ENCODE data around the gene ATF6. TPM values are rescaled to one million over a fixed set of nuclear protein-coding genes. Genes with fewer than 3 reads are reported as not detected.
A peak's percentile ranks its signal among the peaks of the same experiment; 100 is the strongest.
"Not testable (repeated sequence)": the region's sequence is repeated elsewhere in the genome, so short reads cannot be mapped to it uniquely, and the experiment has no call there.

ATF6 gene
- total RNA-seq, 1 donor from 2014 or later = 38.2 TPM

GRCh38 chr1:161805399-161806197, 39.5 kb downstream of the ATF6 start:
- no peak for DNase-seq (ENCODE audit: low spot score)
- Mint-ChIP-seq H3K4me3 (ENCODE audit: unreplicated experiment) (no peak overlapping the region), H3K9me3 (ENCODE audit: unreplicated experiment) (no peaks in the 10 kb centered on the region), H3K27me3 (ENCODE audit: unreplicated experiment) (no peaks in the 10 kb centered on the region), H3K4me1 (ENCODE audit: unreplicated experiment) (no peaks in the 10 kb centered on the region), H3K27ac (ENCODE audit: unreplicated experiment) (no peak overlapping the region), H3K36me3 (ENCODE audit: low read depth, unreplicated experiment) (peaks cover 19% of the 10 kb centered on the region)
- no peak for TF ChIP-seq CTCF (IDR thresholded peaks at IDR 0.05; ENCODE audit: unreplicated experiment)

GRCh38 chr1:161809202-161809601, 43.1 kb downstream of the ATF6 start:
- H3K4me3 Mint-ChIP-seq (ENCODE audit: unreplicated experiment); H3K27me3 Mint-ChIP-seq (ENCODE audit: unreplicated experiment); H3K9me3 Mint-ChIP-seq (ENCODE audit: unreplicated experiment); H3K27ac Mint-ChIP-seq (ENCODE audit: unreplicated experiment); H3K4me1 Mint-ChIP-seq (ENCODE audit: unreplicated experiment); DNase-seq (ENCODE audit: low spot score): not testable (repeated sequence)
- H3K36me3 Mint-ChIP-seq (ENCODE audit: low read depth, unreplicated experiment) = peaks cover 28% of the 10 kb centered on the region

- Mint-ChIP-seq H3K4me3 (ENCODE audit: unreplicated experiment) (peak overlapping the region; percentile 22), H3K36me3 (ENCODE audit: low read depth, unreplicated experiment) (peaks cover 28% of the 10 kb centered on the region)
- H3K27ac Mint-ChIP-seq (ENCODE audit: unreplicated experiment); H3K9me3 Mint-ChIP-seq (ENCODE audit: unreplicated experiment); H3K27me3 Mint-ChIP-seq (ENCODE audit: unreplicated experiment); DNase-seq (ENCODE audit: low spot score); H3K4me1 Mint-ChIP-seq (ENCODE audit: unreplicated experiment): not testable (repeated sequence)
These were observed 43.5 kb downstream of the ATF6 start for GRCh38 chr1:161809656-161810055.

GRCh38 chr1:161810780-161811179, 44.7 kb downstream of the ATF6 start:
- Mint-ChIP-seq H3K36me3 (ENCODE audit: low read depth, unreplicated experiment) (peaks cover 28% of the 10 kb centered on the region), H3K9me3 (ENCODE audit: unreplicated experiment) (no peaks in the 10 kb centered on the region), H3K27me3 (ENCODE audit: unreplicated experiment) (no peaks in the 10 kb centered on the region)

GRCh38 chr1:161816201-161816600, 50.1 kb downstream of the ATF6 start:
- no peak for DNase-seq (ENCODE audit: low spot score)
- Mint-ChIP-seq H3K27me3 (ENCODE audit: unreplicated experiment) (peaks cover 3% of the 10 kb centered on the region), H3K36me3 (ENCODE audit: low read depth, unreplicated experiment) (peaks cover 8% of the 10 kb centered on the region)

More at GRCh38 chr1:161810780-161811179, 44.7 kb downstream of the ATF6 start:
- Mint-ChIP-seq H3K4me3 (ENCODE audit: unreplicated experiment) (peak overlapping the region; percentile 22), H3K27ac (ENCODE audit: unreplicated experiment) (no peak overlapping the region), H3K4me1 (ENCODE audit: unreplicated experiment) (no peaks in the 10 kb centered on the region)
- no peak for TF ChIP-seq CTCF (IDR thresholded peaks at IDR 0.05; ENCODE audit: unreplicated experiment)
- DNase-seq (ENCODE audit: low spot score) = no peak

More at GRCh38 chr1:161816201-161816600, 50.1 kb downstream of the ATF6 start:
- Mint-ChIP-seq H3K9me3 (ENCODE audit: unreplicated experiment) (no peaks in the 10 kb centered on the region), H3K27ac (ENCODE audit: unreplicated experiment) (no peak overlapping the region), H3K4me1 (ENCODE audit: unreplicated experiment) (no peaks in the 10 kb centered on the region), H3K4me3 (ENCODE audit: unreplicated experiment) (no peak overlapping the region)
- no peak for TF ChIP-seq CTCF (IDR thresholded peaks at IDR 0.05; ENCODE audit: unreplicated experiment)
